ENCODE measurements around the gene SLC12A1.
A peak's percentile ranks its signal among the peaks of the same experiment; 100 is the strongest.
"Not testable (repeated sequence)": the region's sequence is repeated elsewhere in the genome, so short reads cannot be mapped to it uniquely, and the experiment has no call there.

SLC12A1 gene

DNA sequence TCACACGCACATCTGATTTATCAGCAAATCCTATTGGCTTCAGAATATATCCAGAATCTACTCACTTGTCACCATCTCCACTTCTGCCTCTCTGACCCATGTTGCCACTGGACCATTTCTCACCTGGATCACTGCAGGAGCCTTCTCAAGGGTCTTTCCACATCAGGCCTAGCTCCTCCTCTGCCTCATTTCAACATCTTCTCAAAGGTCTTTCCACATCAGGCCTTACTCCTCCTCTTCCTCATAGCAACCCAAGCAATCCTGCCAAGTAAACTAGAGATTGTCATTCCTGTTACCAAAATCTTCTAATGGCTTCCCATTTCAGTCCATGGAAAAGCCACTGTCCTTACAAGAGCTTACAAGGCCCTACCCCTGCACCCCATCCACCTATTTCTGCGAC, 107.1 kb downstream of the SLC12A1 start:
- no peak for DNase-seq

GRCh38 chr15:48315041-48315440, 108.9 kb downstream of the SLC12A1 start:
- no peak for DNase-seq

DNA sequence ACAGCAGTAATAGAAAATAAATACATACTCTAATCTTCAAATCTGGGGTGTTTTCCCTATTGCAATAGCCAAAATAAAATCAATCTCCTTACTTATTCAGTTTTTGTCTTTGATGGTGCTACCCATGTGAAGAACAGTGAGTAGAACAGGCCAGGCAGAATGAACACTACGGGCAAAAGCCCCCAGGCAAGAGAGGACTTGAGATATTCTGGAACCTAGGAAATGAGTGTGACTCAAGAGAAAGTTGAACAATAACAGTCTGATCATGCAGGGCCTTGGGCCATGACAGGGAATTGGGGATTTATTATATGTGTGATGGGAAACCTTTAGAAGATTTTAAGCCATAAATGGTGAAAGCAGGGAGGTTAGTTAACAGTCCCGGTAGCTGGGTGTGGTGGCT, 111.1 kb downstream of the SLC12A1 start:
- DNase-seq = no peak

DNA sequence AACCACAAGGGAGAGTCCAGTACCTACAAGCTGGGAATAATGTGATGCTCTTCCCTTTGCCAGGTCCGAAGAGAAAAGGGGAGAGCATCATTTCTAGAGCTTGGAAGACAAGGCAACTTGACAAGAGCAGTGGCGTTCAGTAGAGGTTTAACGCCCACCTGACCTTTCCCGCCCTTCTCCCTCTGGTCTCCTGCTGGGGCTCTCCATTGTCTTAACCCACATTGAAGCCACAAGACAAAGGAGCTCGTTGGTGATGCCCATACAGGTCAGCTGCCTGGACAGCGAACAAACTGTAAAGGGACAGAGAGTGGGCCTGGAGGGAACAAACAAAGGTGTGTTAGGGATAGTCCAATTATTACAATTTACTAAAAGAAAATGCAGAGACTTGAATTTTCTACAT, 112.0 kb downstream of the SLC12A1 start:
- no peak for DNase-seq

GRCh38 chr15:48323294-48323693, 117.2 kb downstream of the SLC12A1 start:
- DNase-seq = no peak

GRCh38 chr15:48324949-48325348, 118.8 kb downstream of the SLC12A1 start:
- no peak for DNase-seq

DNA sequence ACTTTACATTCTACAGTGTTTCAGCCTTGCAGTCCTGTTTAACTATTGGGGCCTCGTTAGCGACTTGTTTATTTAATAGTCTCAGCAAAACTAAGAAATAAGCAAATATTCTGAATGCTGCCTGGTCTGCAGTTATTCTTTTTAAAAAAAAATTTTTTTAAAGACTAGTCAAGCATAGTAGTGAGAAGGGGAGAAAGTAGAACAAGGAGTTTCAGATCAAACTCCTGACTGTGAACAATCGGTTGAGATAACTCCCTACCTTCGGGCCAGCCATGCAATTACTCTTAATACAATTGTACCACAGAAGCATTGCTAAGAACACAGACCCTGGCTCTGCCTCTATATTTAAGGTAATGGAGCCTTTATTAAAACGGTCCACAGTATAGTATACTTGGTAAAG, 119.3 kb downstream of the SLC12A1 start:
- DNase-seq = no peak

GRCh38 chr15:48326180-48326579, 120.1 kb downstream of the SLC12A1 start:
- not testable (repeated sequence) for DNase-seq

- DNase-seq = no peak
Measured at GRCh38 chr15:48330105-48330785, 124.1 kb downstream of the SLC12A1 start.

DNA sequence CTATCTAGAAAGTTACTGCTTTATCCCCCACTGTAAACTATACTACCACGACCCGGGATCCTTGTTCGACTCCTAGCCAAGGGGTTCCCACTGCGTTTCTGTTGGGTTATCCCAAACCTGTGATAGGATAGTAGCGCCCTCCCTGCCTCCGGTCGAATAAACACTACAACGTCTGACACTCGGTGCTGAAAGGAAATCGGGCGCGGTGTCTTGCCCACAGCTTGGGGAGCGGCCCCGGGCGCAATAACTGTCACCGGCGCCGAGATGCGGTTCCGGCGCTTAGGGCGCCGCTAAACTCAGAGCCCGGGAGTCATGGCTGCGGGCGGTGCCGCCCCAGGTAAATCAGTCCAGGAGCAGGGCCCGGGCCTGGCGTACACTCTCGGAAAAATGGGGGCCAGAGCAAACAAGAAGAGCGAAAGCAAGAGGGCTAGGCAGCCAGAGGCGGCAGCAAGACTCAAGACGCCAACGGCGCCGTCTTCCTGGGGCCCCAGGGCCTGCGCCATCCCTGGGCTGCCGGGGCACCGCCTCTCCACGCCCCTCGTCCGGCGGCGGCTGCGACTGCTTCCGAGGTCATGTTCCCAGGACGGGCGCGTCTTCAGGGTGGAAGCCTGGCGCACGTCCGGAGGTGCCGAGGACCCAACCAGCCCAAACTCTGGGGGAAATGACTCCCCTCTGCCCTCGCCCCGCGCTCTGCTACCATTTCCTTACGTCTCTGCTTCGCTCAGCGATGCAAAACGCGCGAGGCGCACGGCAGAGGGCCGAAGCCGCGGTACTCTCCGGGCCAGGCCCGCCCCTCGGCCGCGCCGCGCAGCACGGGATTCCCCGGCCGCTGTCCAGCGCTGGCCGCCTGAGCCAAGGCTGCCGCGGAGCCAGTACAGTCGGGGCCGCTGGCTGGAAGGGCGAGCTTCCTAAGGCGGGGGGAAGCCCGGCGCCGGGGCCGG, 125.0 kb downstream of the SLC12A1 start, which contains the start of gene DUT:
Gene DUT (plus strand): TSS at position 575 of the 941 bp plus-strand sequence. CDS start 87 bp downstream, at position 662.
- peak; percentile 77 to 79 for DNase-seq

GRCh38 chr15:48331796-48332641, 125.9 kb downstream of the SLC12A1 start:
- peak; percentile 49 to 77 for DNase-seq

DNA sequence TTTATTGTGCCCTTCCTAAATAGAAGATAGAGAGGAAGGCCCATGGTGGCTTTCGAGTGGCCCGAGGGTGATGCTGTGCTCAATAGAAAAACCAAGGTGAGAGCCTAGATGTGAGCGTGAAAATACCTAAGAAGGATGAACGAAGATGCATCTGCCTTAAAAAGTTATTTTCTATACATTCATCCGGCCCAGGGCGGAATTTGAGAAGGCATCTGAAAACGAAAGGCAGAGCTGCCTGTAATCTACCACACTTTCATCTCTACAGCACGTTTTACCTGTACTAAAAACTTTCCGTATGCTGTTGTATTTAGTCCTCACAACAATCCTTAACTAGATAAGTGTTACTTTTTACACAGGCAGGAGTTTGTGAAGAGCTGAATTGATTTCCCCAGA, 126.5 kb downstream of the SLC12A1 start:
- peak in 1 of 2 donors; percentile 11 for DNase-seq

GRCh38 chr15:48333540-48333939, 127.4 kb downstream of the SLC12A1 start:
- DNase-seq = no peak

- no peak for DNase-seq
Measured at GRCh38 chr15:48334260-48334659, 128.2 kb downstream of the SLC12A1 start.

GRCh38 chr15:48336940-48337339, 130.8 kb downstream of the SLC12A1 start:
- peak in 1 of 2 donors; percentile 18 for DNase-seq

DNA sequence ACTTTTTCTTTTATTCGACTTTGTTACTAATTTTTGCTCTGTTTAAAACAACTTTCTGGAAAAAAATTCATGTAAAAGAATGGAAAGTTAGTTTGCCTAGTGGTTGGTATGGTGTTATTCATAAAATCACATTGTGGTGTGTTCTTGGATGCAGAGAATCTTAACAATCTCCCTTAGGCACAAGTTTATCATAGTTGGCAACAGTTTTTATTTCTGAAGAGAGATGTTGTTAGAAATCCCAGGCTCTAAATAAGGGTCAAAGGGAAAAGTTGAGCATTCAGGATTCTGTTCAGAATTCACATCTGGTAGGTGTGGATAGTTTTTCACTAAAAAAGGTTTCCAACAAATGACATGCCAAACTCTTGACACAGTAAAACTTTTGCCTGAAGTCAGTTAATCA, 131.5 kb downstream of the SLC12A1 start:
- DNase-seq = no peak

GRCh38 chr15:48340111-48340510, 134.0 kb downstream of the SLC12A1 start:
- no peak for DNase-seq

- no peak for DNase-seq
Measured at GRCh38 chr15:48343865-48344264, 137.8 kb downstream of the SLC12A1 start.

- no peak for DNase-seq
Measured at GRCh38 chr15:48345516-48345915, 139.4 kb downstream of the SLC12A1 start.

DNA sequence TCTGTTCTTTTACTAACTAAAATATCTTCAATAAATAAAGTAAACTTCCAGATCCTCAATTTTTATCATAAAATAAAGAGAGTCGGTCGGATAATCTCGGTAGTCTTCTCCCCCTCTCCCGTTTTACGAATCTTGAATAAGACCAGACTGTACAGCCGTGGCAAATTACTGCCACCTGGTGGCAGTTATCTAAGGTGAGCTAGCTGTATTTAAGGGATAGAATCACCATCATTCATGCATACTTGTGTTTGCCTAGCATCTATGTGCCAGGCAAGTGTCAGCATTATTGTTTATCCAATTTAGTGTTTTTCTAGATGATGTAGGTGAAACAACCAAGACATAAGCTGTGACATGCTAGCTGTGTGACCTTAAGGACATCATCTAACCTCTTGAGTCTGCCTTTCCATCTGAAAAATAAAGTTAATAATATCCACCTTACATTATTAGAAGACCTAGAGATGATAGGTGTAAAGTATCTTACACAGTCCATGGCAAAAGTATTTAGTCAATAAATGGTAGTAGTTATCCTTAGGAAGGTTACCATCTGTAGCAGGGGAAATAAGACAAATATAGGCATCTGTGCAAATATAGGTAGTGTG, 146.5 kb downstream of the SLC12A1 start:
- peak; percentile 60 to 63 for DNase-seq
